Body of pancreas (tissue), 4 donors: ENCODE results near the gene RPL10. TPM values are rescaled to one million over a fixed set of nuclear protein-coding genes. Genes with fewer than 3 reads are reported as not detected.

Source experiments
- ATAC-seq: fragments of 150-250 bp; one replicate; pipeline ENCODE4 v1.9.1; 2016
- DNase-seq, 4 donors: peaks; one replicate each; pipeline ENCODE4 v3.0.0-alpha.2; 2019
- H3K27ac ChIP-seq, 4 donors: fragments of 200-600 bp; sonication (generic); 1 replicate in 3 of 4; 2 replicates in 1 of 4; pipeline versions ENCODE4 v1.5.1 to v1.6.1; 2016 to 2019; ENCODE audit warnings: mild to moderate bottlenecking in 1 of 4, mixed read lengths in 1 of 4, moderate library complexity in 1 of 4
- H3K27me3 ChIP-seq, 2 donors: fragments of 200-600 bp; sonication (generic); one replicate each; pipeline ENCODE4 v1.6.0; 2016; ENCODE audit warnings: mild to moderate bottlenecking in 1 of 2
- H3K36me3 ChIP-seq, 2 donors: fragments of 200-600 bp; sonication (generic); replicated peaks in 1 of 2; 2 replicates each; pipeline ENCODE4 v1.5.1; 2016; ENCODE audit warnings: low read depth in 2 of 2; ENCODE audit not compliant: insufficient read depth in 1 of 2
- H3K4me1 ChIP-seq: fragments of 200-600 bp; sonication (generic); one replicate; pipeline ENCODE4 v1.6.0; 2016
- H3K4me3 ChIP-seq, 2 donors: fragments of 200-600 bp; sonication (generic); 1 replicate in 1 of 2; 2 replicates in 1 of 2; pipeline ENCODE4 v1.5.1; 2016 to 2019
- H3K9me3 ChIP-seq, 3 donors: fragments of 200-600 bp; sonication (generic); 1 replicate in 2 of 3; 2 replicates in 1 of 3; pipeline ENCODE4 v1.5.1; 2016
- POLR2A ChIP-seq, 3 donors: fragments of 450-650 bp; IDR thresholded peaks; one replicate each; pipeline ENCODE4 v1.6.1; 2016; ENCODE audit warnings: antibody characterized with exemption in 3 of 3, mild to moderate bottlenecking in 2 of 3
- WGBS, 2 donors: methylation state at CpG; one replicate each; pipeline ENCODE4 v1.1.5; 2017; 5-methylcytosine and 5-hydroxymethylcytosine counted together
- intact Hi-C: fragments of 100-400 bp; cut with DNase I; formaldehyde crosslinking; loops from one replicate; pipeline ENCODE4 v1.15.1; 2023
- total RNA-seq, 2 donors: library from RNA; depleted of rRNA; stranded (reverse); fragments of >200 nt; gene quantifications; one replicate each; pipeline ENCODE4 v1.1.0, GENCODE V29; 2016
- TF ChIP-seq, protein P1 (sequence below), 7 experiments: fragments of 450-650 bp in 4 of 7; fragments of 200-600 bp in 3 of 7; sonication (generic) in 3 of 7; IDR thresholded peaks; one replicate each; pipeline ENCODE4 v1.5.1; 2016 to 2019; ENCODE audit warnings: antibody characterized with exemption in 7 of 7

RPL10 gene
- total RNA-seq, 2 donors from 2014 or later = 1,426 to 2,757 TPM

DNA sequence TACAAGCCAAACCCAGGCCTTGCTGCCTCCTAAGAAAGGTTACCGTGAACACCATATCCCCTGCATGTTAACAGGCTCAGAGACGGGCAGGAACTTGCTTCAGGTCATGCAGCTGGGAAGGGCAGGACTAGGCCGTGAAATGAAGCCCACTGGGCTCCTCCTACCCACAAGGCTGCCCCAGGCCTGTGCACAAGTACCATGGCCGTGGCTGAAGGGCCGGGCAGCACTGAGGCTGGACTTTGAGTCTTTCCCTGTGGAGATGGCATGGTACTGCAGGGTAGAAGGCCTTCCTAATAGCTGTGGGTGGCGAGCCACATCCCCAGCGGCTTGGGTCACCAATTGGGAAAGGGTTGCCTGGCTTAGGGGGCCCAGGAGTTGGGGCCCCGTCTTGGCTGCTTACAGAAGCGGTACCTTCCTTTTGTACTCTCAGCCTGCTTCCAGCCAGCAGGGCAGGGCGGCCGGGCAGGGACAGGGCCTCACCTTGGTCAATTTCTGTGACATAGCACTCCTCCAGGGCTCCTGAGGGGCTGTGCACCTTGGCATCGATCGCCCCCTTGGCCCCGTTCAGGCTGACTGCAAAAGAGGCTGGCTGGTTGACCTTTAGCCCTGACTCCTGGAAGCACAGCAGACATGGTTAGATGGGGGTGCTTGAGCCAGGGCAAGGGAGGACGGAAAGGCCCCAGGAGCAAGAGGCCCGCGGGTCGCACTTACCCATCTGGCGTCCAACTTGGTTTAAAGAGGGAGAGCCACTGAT, 47.6 kb upstream of the RPL10 start:
- WGBS, 2 donors = 80 to 89% methylated on average over 1 to 13 of the region's 19 CpGs
- Histone ChIP-seq H3K9me3 (no peaks in the 10 kb centered on the region), H3K4me1 (no peaks in the 10 kb centered on the region), H3K36me3 (peaks cover 0 to 2% of the 10 kb centered on the region in 2 donors), H3K4me3 (no peak overlapping the region), H3K27ac (no peak overlapping the region), H3K27me3 (no peaks in the 10 kb centered on the region)
- DNase-seq (no peak), ATAC-seq (no peak)
- intact Hi-C loops = no loop called here
- TF ChIP-seq, protein P1, sequence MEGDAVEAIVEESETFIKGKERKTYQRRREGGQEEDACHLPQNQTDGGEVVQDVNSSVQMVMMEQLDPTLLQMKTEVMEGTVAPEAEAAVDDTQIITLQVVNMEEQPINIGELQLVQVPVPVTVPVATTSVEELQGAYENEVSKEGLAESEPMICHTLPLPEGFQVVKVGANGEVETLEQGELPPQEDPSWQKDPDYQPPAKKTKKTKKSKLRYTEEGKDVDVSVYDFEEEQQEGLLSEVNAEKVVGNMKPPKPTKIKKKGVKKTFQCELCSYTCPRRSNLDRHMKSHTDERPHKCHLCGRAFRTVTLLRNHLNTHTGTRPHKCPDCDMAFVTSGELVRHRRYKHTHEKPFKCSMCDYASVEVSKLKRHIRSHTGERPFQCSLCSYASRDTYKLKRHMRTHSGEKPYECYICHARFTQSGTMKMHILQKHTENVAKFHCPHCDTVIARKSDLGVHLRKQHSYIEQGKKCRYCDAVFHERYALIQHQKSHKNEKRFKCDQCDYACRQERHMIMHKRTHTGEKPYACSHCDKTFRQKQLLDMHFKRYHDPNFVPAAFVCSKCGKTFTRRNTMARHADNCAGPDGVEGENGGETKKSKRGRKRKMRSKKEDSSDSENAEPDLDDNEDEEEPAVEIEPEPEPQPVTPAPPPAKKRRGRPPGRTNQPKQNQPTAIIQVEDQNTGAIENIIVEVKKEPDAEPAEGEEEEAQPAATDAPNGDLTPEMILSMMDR (IDR thresholded peaks at IDR 0.05) = no peak
- no peak for TF ChIP-seq POLR2A (IDR thresholded peaks at IDR 0.05)

DNA sequence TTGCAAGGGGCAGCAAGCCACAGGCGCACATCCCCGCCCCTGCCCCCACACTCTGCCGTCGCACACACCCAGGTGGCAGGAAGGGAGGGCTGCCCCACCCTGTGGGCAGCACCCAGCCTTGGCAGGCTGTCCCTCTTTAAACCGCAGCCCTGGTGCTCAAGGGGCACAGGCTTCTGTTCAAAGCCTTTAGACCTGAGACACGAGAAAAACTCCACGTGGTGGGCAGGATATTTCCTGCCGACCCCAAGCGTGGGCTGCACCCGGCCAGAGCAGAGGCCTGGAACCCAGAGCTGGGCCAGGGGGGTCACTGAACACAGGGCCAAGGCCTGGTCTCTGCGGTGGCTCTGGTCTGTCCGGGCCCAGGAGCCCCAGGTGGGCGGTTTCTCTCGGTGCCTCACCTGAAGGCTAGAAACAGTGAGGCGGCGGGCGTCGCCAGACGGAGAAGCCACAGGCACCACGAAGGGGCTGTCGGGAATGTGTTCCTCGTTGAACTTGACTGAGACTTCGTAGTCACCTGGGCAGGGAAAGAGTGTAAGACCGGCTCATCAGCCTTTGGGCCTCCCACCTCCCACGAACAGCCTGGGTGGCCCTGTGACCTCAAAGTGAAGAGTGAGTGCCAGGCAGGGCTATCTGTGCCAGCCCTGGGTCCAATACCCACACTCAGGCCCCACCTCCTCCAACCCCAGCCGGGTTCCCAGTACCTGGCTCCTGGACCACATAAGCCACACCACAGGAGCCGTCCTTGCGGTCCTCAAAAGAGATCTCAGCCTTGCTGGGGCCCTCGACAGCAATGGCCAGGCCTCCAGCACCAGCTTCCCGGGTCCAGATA, 46.8 kb upstream of the RPL10 start:
- H3K4me3 ChIP-seq = no peak overlapping the region
- intact Hi-C loops = no loop called here
- H3K4me1 ChIP-seq = no peaks in the 10 kb centered on the region
- ATAC-seq (no peak), DNase-seq (no peak)
- no peaks in the 10 kb centered on the region for H3K27me3 ChIP-seq
- no peaks in the 10 kb centered on the region for H3K9me3 ChIP-seq
- WGBS, 2 donors = 86 to 97% methylated on average over 5 to 14 of the region's 30 CpGs
- peaks cover 0 to 2% of the 10 kb centered on the region in 2 donors for H3K36me3 ChIP-seq
- H3K27ac ChIP-seq = no peak overlapping the region
- no peak for TF ChIP-seq POLR2A (IDR thresholded peaks at IDR 0.05)
- TF ChIP-seq, protein P1 (IDR thresholded peaks at IDR 0.05) = no peak

DNA sequence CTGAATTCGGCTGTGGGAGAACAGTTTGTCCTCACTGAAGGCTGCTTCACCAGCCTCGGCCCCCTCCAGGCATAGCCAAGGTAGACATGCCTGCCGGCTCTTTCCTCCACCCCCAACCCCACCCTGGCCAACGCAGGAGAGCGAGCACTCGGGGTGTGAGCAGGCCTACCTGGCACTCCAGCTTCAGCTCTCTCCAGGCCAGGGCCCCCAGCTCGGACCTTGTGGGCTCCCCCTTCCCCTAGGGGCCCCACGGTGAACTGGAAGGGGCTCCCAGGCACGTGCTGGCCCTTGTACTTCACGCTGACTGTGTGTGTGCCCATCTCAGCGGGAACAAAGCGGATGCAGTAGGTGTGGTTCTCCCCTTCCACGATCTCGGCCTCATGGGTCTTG, 46.2 kb upstream of the RPL10 start:
- DNase-seq (no peak), ATAC-seq (no peak)
- Histone ChIP-seq H3K27me3 (no peaks in the 10 kb centered on the region), H3K27ac (no peak overlapping the region), H3K36me3 (peaks cover 0 to 2% of the 10 kb centered on the region in 2 donors), H3K9me3 (no peaks in the 10 kb centered on the region), H3K4me3 (no peak overlapping the region), H3K4me1 (no peaks in the 10 kb centered on the region)
- intact Hi-C loops = no loop called here
- 88% methylated on average over 10 of the region's 14 CpGs; no CpG with 5 or more reads in 1 of the 2 donors for WGBS, 2 donors
- TF ChIP-seq, protein P1 (IDR thresholded peaks at IDR 0.05) = no peak
- no peak for TF ChIP-seq POLR2A (IDR thresholded peaks at IDR 0.05)

DNA sequence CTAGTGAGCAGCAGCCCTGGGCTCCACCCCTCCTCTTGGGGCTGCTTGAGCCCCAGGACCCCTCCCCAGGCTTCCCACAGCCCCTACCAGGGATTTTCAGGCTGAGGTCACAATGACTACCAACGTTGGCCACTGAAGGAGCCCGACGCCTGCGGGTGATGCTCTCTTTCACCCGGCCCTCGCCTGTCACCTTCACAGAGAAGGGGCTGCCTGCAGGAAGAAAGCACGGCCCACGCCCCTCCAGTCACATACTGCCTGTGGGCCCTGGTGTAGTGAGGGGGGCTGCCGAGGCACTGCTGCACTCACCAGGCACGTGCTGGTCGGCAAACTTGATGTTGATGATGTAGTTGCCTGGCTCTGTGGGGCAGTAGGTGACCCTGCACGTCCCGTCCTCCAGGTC, 45.7 kb upstream of the RPL10 start:
- Histone ChIP-seq H3K27ac (no peak overlapping the region), H3K27me3 (no peaks in the 10 kb centered on the region), H3K4me1 (no peaks in the 10 kb centered on the region), H3K4me3 (no peak overlapping the region), H3K9me3 (no peaks in the 10 kb centered on the region), H3K36me3 (peaks cover 0 to 2% of the 10 kb centered on the region in 2 donors)
- intact Hi-C loops = no loop called here
- ATAC-seq = no peak
- WGBS, 2 donors = 87% methylated on average over 4 of the region's 13 CpGs; no CpG with 5 or more reads in 1 of the 2 donors
- no peak for DNase-seq
- TF ChIP-seq POLR2A (IDR thresholded peaks at IDR 0.05) = no peak
- TF ChIP-seq, protein P1 (IDR thresholded peaks at IDR 0.05) = no peak
